GM12878 (cell line): ENCODE data around the gene RFC3. TPM values are rescaled to one million over a fixed set of nuclear protein-coding genes. Genes with fewer than 3 reads are reported as not detected.
A peak's percentile ranks its signal among the peaks of the same experiment; 100 is the strongest.

Experiments used
- ATAC-seq: fragments of 200-7000 bp; cut with Tn5 transposase; 3 replicates; pipeline ENCODE4 v1.9.1; 2020; ENCODE audit warnings: mild to moderate bottlenecking, moderate library complexity
- BruUV-seq: library from RNA; stranded (reverse); fragments of 400-500 nt; replicated peaks from 2 replicates; lab custom pipeline; 2021; lab: Mats Ljungman, UMichigan
- CTCF ChIA-PET: fragments of 300-600 bp; sonication (Branson Sonifier 250); formaldehyde crosslinking; extraction: SDS; loops from one replicate; lab custom pipeline; 2021; ENCODE audit warnings: inconsistent platforms; lab: Yijun Ruan, JAX
- POLR2A ChIA-PET: fragments of 350-600 bp; formaldehyde crosslinking; extraction: SDS; loops from one replicate; lab custom pipeline; 2021; ENCODE audit warnings: inconsistent platforms; lab: Charles Lee
- RAD21 ChIA-PET: fragments of 300-600 bp; sonication (Branson Sonifier 250); formaldehyde crosslinking; loops from one replicate; lab custom pipeline; 2023; ENCODE audit warnings: antibody characterized with exemption; ENCODE audit not compliant: unreplicated experiment; lab: Charles Lee
- SMC1A ChIA-PET: fragments of 300-600 bp; sonication (Branson Sonifier 250); formaldehyde crosslinking; loops from one replicate; lab custom pipeline; 2023; ENCODE audit not compliant: unreplicated experiment, uncharacterized antibody; lab: Charles Lee
- DNase-seq: peaks from one replicate; pipeline ENCODE4 v3.0.0-alpha.2; 2011; ENCODE audit warnings: low read depth, low spot score
- FAIRE-seq: peaks from 3 replicates; lab custom pipeline; 2011; peaks lifted over from hg19 to GRCh38; lab: Jason Lieb, UNC
- H2AFZ ChIP-seq: 2 replicates; pipeline ENCODE4 v1.6.0; 2011; ENCODE audit warnings: low read depth, low read length, control low read depth; ENCODE audit not compliant: control insufficient read depth
- H3K27ac ChIP-seq: 2 replicates; pipeline ENCODE4 v1.5.1; 2011; ENCODE audit warnings: control low read depth; ENCODE audit not compliant: control insufficient read depth, insufficient read depth
- H3K27me3 ChIP-seq, 2 experiments: replicated peaks in 1 of 2; 2 replicates each; pipeline versions ENCODE4 v1.6.0 to v1.6.1; 2011; ENCODE audit warnings: low read length in 1 of 2; ENCODE audit not compliant: control insufficient read depth in 2 of 2, insufficient read depth in 2 of 2
- H3K36me3 ChIP-seq, 2 experiments: 2 replicates each; pipeline ENCODE4 v1.5.1; 2011; ENCODE audit warnings: low read length in 1 of 2; ENCODE audit not compliant: control insufficient read depth in 2 of 2, insufficient read depth in 2 of 2
- H3K4me1 ChIP-seq: 2 replicates; pipeline ENCODE4 v1.6.1; 2011; ENCODE audit warnings: mild to moderate bottlenecking, low read length, moderate library complexity, mixed read lengths; ENCODE audit not compliant: control insufficient read depth, insufficient read depth
- H3K4me2 ChIP-seq: 2 replicates; pipeline ENCODE4 v1.6.0; 2011; ENCODE audit warnings: control low read depth; ENCODE audit not compliant: control insufficient read depth, insufficient read depth
- H3K4me3 ChIP-seq: fragments of 200-600 bp; sonication (generic); 2 replicates; pipeline ENCODE4 v1.5.1; 2016
- H3K79me2 ChIP-seq: 2 replicates; pipeline ENCODE4 v1.6.0; 2011; ENCODE audit warnings: low read length; ENCODE audit not compliant: control insufficient read depth, insufficient read depth
- H3K9ac ChIP-seq: 2 replicates; pipeline ENCODE4 v1.8.0; 2011; ENCODE audit warnings: low read length, control low read depth, mixed read lengths; ENCODE audit not compliant: control insufficient read depth, insufficient read depth
- H3K9me3 ChIP-seq: replicated peaks from 3 replicates; pipeline ENCODE4 v1.5.1; 2011; ENCODE audit warnings: mild to moderate bottlenecking, low read length; ENCODE audit not compliant: control insufficient read depth, insufficient read depth
- H4K20me1 ChIP-seq: 2 replicates; pipeline ENCODE4 v1.6.0; 2011; ENCODE audit not compliant: control insufficient read depth, insufficient read depth
- CBFB ChIP-seq: IDR thresholded peaks from 2 replicates; pipeline ENCODE4 v1.6.1; 2016; ENCODE audit warnings: antibody characterized with exemption, low read depth
- CHD4 ChIP-seq: fragments of 200-600 bp; sonication (generic); IDR thresholded peaks from 2 replicates; pipeline ENCODE4 v1.6.1; 2016; ENCODE audit warnings: mild to moderate bottlenecking
- FOS ChIP-seq: IDR thresholded peaks from 3 replicates; pipeline ENCODE4 v1.6.1; 2011; ENCODE audit warnings: borderline replicate concordance; ENCODE audit not compliant: insufficient read length; ENCODE audit errors: extremely low read depth
- IRF4 ChIP-seq: IDR thresholded peaks from 2 replicates; pipeline ENCODE4 v1.6.1; 2011; ENCODE audit warnings: low read depth, low read length
- JUND ChIP-seq: IDR thresholded peaks from 2 replicates; pipeline ENCODE4 v1.6.1; 2012; ENCODE audit warnings: low read depth, mild to moderate bottlenecking, low read length, improper control_type of control experiment, moderate library complexity
- KAT2A ChIP-seq: conservative IDR thresholded peaks from 2 replicates; pipeline ENCODE4 v1.6.1; 2011; ENCODE audit warnings: low read depth, low read length; ENCODE audit not compliant: control insufficient read depth
- NFIC ChIP-seq: IDR thresholded peaks from 2 replicates; pipeline ENCODE4 v1.6.1; 2012; ENCODE audit warnings: low read depth, mild to moderate bottlenecking, inconsistent platforms, low read length, moderate library complexity
- RB1 ChIP-seq: fragments of 450-650 bp; formaldehyde crosslinking; IDR thresholded peaks from 2 replicates; pipeline ENCODE4 v1.6.1; 2017; ENCODE audit warnings: mild to moderate bottlenecking, borderline replicate concordance
- SMAD5 ChIP-seq: IDR thresholded peaks from 2 replicates; pipeline ENCODE4 v1.6.1; 2016; ENCODE audit warnings: antibody characterized with exemption, low read depth
- TCF12 ChIP-seq: IDR thresholded peaks from 2 replicates; pipeline ENCODE4 v1.6.1; 2011; ENCODE audit warnings: low read depth, mild to moderate bottlenecking, low read length
- ZBED1 ChIP-seq: IDR thresholded peaks from 2 replicates; pipeline ENCODE4 v1.6.1; 2016; ENCODE audit warnings: borderline replicate concordance
- WGBS: methylation state at CpG from one replicate; pipeline ENCODE4 v1.1.6; 2016; ENCODE audit warnings: low lambda C conversion rate; ENCODE audit not compliant: insufficient replicate concordance, insufficient coverage; ENCODE audit errors: missing lambda C conversion rate; 5-methylcytosine and 5-hydroxymethylcytosine counted together
- in situ Hi-C: fragments of 300-500 bp; cut with MboI; formaldehyde crosslinking; loops from 9 replicates; pipeline ENCODE4 v1.14.3; 2018; ENCODE audit warnings: mixed read lengths
- intact Hi-C: fragments of 100-400 bp; cut with micrococcal nuclease; formaldehyde crosslinking; loops from one replicate; pipeline ENCODE4 v1.14.2; 2022; ENCODE audit not compliant: unreplicated experiment
- polyA plus RNA-seq, 11 experiments: library from polyadenylated mRNA; depleted of rRNA in 4 of 11; unstranded in 6 of 11; stranded (reverse) in 5 of 11; fragments of >200 nt; fragmentation: Nextera tagmentation in 4 of 11; fragmentation: Illumina TruSeq in 1 of 11; extraction: Ambion mirVana in 4 of 11; extraction: Trizol in 1 of 11; gene quantifications; 1 replicate in 1 of 11; 2 replicates in 10 of 11; pipeline versions ENCODE4 v1.2.1 to v1.2.3, GENCODE V29; 2011 to 2016; ENCODE audit warnings: inconsistent platforms in 2 of 11, missing spikeins in 2 of 11, low read depth in 1 of 11
- total RNA-seq, 4 experiments: library from RNA; depleted of rRNA in 3 of 4; stranded (reverse); fragments of >200 nt in 3 of 4; fragmentation: Illumina TruSeq in 1 of 4; extraction: Trizol in 1 of 4; gene quantifications; 2 replicates each; pipeline versions ENCODE4 v1.2.1 to v1.2.3, GENCODE V29; 2013 to 2021
- TF ChIP-seq, protein P1 (sequence below): fragments of 450-650 bp; IDR thresholded peaks from 2 replicates; pipeline ENCODE4 v1.6.1; 2017; ENCODE audit warnings: mild to moderate bottlenecking, low read depth, inconsistent platforms; ENCODE audit not compliant: poor library complexity, severe bottlenecking
- TF ChIP-seq, protein P2 (sequence below): fragments of 450-650 bp; IDR thresholded peaks from 2 replicates; pipeline ENCODE4 v1.6.1; 2016; ENCODE audit warnings: mild to moderate bottlenecking
- TF ChIP-seq, protein P3 (sequence below): IDR thresholded peaks from 2 replicates; pipeline ENCODE4 v1.6.1; 2011; ENCODE audit warnings: borderline replicate concordance, low read depth, mild to moderate bottlenecking, moderate library complexity, low read length; ENCODE audit not compliant: insufficient read depth, poor library complexity, severe bottlenecking

RFC3 gene
- total and polyA plus RNA-seq, 10 of the 15 experiments (the other 5 are each of a cell fraction or from before 2014, with no cell fraction given): 57.6 to 98.9 (median 81.3) TPM

DNA sequence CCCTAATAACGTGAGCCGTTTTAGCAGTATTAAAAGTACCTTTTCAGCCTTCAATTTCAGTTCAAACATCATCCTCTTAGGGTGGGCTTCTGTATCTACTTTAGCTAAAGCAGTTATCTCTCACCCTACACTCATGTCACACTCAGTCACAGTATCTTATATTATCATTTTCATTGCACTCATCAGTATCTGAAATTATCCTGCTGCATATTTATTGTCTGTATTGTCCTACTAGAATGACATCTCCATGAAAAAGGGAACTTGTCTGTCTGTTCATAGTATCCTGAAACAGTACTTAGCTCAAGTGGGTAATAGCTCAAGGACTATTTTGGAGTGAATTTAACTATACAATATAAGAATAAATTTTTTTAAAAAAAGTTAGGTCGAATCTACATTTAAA is 19.9 kb upstream of the RFC3 start:
- no peak overlapping the region for H2AFZ ChIP-seq
- ATAC-seq (peak; percentile 19; the same call in 2 of the 3 replicates), FAIRE-seq (no peak), DNase-seq (no peak)
- SMC1A ChIA-PET: interaction anchor here (0.6 to 7.3 kb wide), 6 partner anchors 10 to 77 kb away, joined by 3 to 53 read pairs (median 4); no protein-coding TSS in a partner anchor
- H3K27me3 ChIP-seq: no peaks in the 10 kb centered on the region
- no peak overlapping the region for H3K4me3 ChIP-seq
- POLR2A ChIA-PET: interaction anchor here (1.1 kb wide), 1 partner anchor 255 kb away, joined by 3 read pairs; no protein-coding TSS in a partner anchor
- H3K9ac ChIP-seq: no peak overlapping the region
- in situ Hi-C loops: no loop called here
- intact Hi-C loops: no loop called here
- peak overlapping the region; percentile 3 for H3K4me2 ChIP-seq
- peaks cover 8% of the 10 kb centered on the region for H3K4me1 ChIP-seq
- BruUV-seq: no TSS peak
- H4K20me1 ChIP-seq: no peaks in the 10 kb centered on the region
- H3K79me2 ChIP-seq: no peaks in the 10 kb centered on the region
- TF ChIP-seq KAT2A (no peak), SMAD5 (no peak), TCF12 (no peak), CBFB (no peak), IRF4 (no peak), JUND (no peak), RB1 (no peak), FOS (no peak), CHD4 (no peak), ZBED1 (no peak), NFIC (no peak)
- TF ChIP-seq, protein P1, sequence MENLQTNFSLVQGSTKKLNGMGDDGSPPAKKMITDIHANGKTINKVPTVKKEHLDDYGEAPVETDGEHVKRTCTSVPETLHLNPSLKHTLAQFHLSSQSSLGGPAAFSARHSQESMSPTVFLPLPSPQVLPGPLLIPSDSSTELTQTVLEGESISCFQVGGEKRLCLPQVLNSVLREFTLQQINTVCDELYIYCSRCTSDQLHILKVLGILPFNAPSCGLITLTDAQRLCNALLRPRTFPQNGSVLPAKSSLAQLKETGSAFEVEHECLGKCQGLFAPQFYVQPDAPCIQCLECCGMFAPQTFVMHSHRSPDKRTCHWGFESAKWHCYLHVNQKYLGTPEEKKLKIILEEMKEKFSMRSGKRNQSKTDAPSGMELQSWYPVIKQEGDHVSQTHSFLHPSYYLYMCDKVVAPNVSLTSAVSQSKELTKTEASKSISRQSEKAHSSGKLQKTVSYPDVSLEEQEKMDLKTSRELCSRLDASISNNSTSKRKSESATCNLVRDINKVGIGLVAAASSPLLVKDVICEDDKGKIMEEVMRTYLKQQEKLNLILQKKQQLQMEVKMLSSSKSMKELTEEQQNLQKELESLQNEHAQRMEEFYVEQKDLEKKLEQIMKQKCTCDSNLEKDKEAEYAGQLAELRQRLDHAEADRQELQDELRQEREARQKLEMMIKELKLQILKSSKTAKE: no peak
- TF ChIP-seq, protein P2, sequence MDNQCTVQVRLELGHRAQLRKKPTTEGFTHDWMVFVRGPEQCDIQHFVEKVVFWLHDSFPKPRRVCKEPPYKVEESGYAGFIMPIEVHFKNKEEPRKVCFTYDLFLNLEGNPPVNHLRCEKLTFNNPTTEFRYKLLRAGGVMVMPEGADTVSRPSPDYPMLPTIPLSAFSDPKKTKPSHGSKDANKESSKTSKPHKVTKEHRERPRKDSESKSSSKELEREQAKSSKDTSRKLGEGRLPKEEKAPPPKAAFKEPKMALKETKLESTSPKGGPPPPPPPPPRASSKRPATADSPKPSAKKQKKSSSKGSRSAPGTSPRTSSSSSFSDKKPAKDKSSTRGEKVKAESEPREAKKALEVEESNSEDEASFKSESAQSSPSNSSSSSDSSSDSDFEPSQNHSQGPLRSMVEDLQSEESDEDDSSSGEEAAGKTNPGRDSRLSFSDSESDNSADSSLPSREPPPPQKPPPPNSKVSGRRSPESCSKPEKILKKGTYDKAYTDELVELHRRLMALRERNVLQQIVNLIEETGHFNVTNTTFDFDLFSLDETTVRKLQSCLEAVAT: no peak
- TF ChIP-seq, protein P3, sequence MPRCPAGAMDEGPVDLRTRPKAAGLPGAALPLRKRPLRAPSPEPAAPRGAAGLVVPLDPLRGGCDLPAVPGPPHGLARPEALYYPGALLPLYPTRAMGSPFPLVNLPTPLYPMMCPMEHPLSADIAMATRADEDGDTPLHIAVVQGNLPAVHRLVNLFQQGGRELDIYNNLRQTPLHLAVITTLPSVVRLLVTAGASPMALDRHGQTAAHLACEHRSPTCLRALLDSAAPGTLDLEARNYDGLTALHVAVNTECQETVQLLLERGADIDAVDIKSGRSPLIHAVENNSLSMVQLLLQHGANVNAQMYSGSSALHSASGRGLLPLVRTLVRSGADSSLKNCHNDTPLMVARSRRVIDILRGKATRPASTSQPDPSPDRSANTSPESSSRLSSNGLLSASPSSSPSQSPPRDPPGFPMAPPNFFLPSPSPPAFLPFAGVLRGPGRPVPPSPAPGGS: no peak
- no peak overlapping the region for H3K27ac ChIP-seq
- WGBS: 50% methylated on average over 3 of the region's 3 CpGs
- CTCF ChIA-PET: interaction anchor here (0.7 to 5.0 kb wide), 8 partner anchors 11 to 564 kb away, joined by 3 to 41 read pairs (median 4); no protein-coding TSS in a partner anchor
- H3K36me3 ChIP-seq: no peaks in the 10 kb centered on the region
- RAD21 ChIA-PET: interaction anchor here (0.7 to 2.2 kb wide), 7 partner anchors 9 to 279 kb away, joined by 3 to 7 read pairs (median 3); no protein-coding TSS in a partner anchor
- H3K9me3 ChIP-seq: no peaks in the 10 kb centered on the region; the same call in 2 of the 3 replicates
